Common myeloid progenitor, CD34-positive (primary cell): ENCODE data around the gene FRMD4A.

Experiments used
- CTCF ChIA-PET: fragments of 350-600 bp; sonication (Branson Sonifier 250); formaldehyde crosslinking; loops from one replicate; lab custom pipeline; 2021; ENCODE audit warnings: antibody characterized with exemption; lab: Charles Lee
- POLR2A ChIA-PET: fragments of 350-600 bp; sonication (Branson Sonifier 250); formaldehyde crosslinking; loops from one replicate; lab custom pipeline; 2021; ENCODE audit warnings: antibody characterized with exemption; lab: Charles Lee
- DNase-seq, 3 donors: peaks; one replicate each; pipeline versions ENCODE4 v3.0.0 to v3.0.0-alpha.2; 2013
- H3K27ac ChIP-seq, 2 experiments: 1 replicate in 1 of 2; 2 replicates in 1 of 2; pipeline ENCODE4 v1.7.0; 2013; ENCODE audit warnings: inconsistent platforms in 2 of 2, low read length in 2 of 2, mild to moderate bottlenecking in 2 of 2, low read depth in 1 of 2, moderate library complexity in 1 of 2; ENCODE audit not compliant: severe bottlenecking in 2 of 2, insufficient read depth in 1 of 2, poor library complexity in 1 of 2
- H3K27me3 ChIP-seq, 5 experiments: replicated peaks in 2 of 5; 1 replicate in 3 of 5; 2 replicates in 2 of 5; pipeline versions ENCODE4 v1.6.1 to v1.7.0; 2013; ENCODE audit warnings: low read length in 4 of 5, mild to moderate bottlenecking in 2 of 5, moderate library complexity in 2 of 5, inconsistent platforms in 1 of 5; ENCODE audit not compliant: insufficient read depth in 5 of 5, control insufficient read depth in 4 of 5
- H3K36me3 ChIP-seq, 4 experiments: 1 replicate in 2 of 4; 2 replicates in 2 of 4; pipeline versions ENCODE4 v1.6.1 to v1.7.0; 2013; ENCODE audit warnings: low read length in 3 of 4, control low read depth in 1 of 4, mild to moderate bottlenecking in 1 of 4; ENCODE audit not compliant: control insufficient read depth in 4 of 4, insufficient read depth in 4 of 4
- H3K4me1 ChIP-seq, 4 experiments: 1 replicate in 3 of 4; 2 replicates in 1 of 4; pipeline versions ENCODE4 v1.6.1 to v1.7.1; 2013; ENCODE audit warnings: low read length in 3 of 4, mild to moderate bottlenecking in 3 of 4, control low read depth in 1 of 4, inconsistent platforms in 1 of 4, moderate library complexity in 1 of 4; ENCODE audit not compliant: control insufficient read depth in 4 of 4, insufficient read depth in 4 of 4; ENCODE audit errors: control extremely low read depth in 1 of 4
- H3K4me3 ChIP-seq, 7 experiments: 1 replicate in 4 of 7; 2 replicates in 3 of 7; pipeline versions ENCODE4 v1.5.1 to v1.7.0; 2013; ENCODE audit warnings: mild to moderate bottlenecking in 7 of 7, low read length in 6 of 7, moderate library complexity in 6 of 7, inconsistent platforms in 2 of 7, low read depth in 2 of 7, control low read depth in 1 of 7; ENCODE audit not compliant: insufficient read depth in 4 of 7, control insufficient read depth in 1 of 7; ENCODE audit errors: extremely low read depth in 1 of 7
- H3K9me3 ChIP-seq, 5 experiments: 1 replicate in 4 of 5; 2 replicates in 1 of 5; pipeline versions ENCODE4 v1.6.1 to v1.7.1; 2013; ENCODE audit warnings: low read length in 4 of 5, mild to moderate bottlenecking in 2 of 5, inconsistent platforms in 1 of 5, low read depth in 1 of 5, moderate library complexity in 1 of 5; ENCODE audit not compliant: control insufficient read depth in 4 of 5, insufficient read depth in 2 of 5; ENCODE audit errors: control extremely low read depth in 1 of 5
- WGBS: methylation state at CpG from one replicate; pipeline ENCODE4 v1.1.5; 2013; ENCODE audit not compliant: insufficient coverage; 5-methylcytosine and 5-hydroxymethylcytosine counted together

The FRMD4A gene

DNA sequence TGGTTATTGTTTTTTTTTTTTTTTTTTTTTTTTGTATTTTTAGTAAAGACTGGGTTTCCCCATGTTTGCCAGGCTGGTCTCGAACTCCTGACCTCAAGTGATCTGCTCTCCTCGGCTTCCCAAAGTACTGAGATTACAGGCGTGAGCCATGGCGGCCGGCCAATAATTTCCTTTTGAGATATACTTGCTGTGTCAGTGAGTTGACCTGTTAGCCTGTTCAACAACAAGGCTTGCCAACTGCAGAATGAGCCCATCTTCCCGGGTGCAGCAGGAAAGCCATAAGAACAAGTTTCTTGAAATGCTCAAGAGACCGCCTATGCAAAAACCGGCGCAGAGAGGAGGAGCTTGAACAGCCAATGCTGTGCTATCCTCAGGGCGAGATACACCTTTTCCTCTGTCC, 631.5 kb downstream of the FRMD4A start:
- DNase-seq: no peak
- CTCF ChIA-PET: interaction anchor here (1.6 kb wide), 1 partner anchor 8 kb away, joined by 7 read pairs; no protein-coding TSS in a partner anchor
- Histone ChIP-seq H3K36me3 (no peaks in the 10 kb centered on the region), H3K4me3 (no peak overlapping the region), H3K27ac (no peak overlapping the region), H3K4me1 (peaks cover 2 to 41% (median 17%) of the 10 kb centered on the region in 4 experiments), H3K9me3 (no peaks in the 10 kb centered on the region), H3K27me3 (no peaks in the 10 kb centered on the region)
- WGBS: 94% methylated on average over 9 of the region's 10 CpGs
- POLR2A ChIA-PET: no interaction called here

DNA sequence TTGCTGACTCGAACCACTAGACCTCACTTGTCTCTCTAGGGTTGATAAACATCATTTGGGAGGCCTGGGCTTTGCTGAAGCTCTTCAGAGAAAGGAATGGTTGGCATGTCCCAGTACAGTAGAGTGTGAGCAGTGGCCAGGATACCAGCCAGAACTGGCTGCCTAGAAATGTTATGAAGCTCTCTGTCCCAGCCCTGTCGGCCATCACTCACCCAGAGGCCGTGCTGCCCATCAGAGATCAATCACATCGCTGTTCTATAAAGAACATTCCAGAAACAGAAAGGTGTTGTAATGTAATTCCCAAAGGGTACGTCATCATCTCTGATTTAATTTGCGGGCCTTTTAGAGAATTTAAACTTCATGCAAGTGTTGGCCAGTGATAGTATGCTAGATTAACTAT, 632.5 kb downstream of the FRMD4A start:
- ChIA-PET CTCF (interaction anchor here (1.6 kb wide), 1 partner anchor 9 kb away, joined by 7 read pairs; no protein-coding TSS in a partner anchor), POLR2A (no interaction called here)
- Histone ChIP-seq H3K27ac (no peak overlapping the region), H3K27me3 (no peaks in the 10 kb centered on the region), H3K36me3 (no peaks in the 10 kb centered on the region), H3K9me3 (no peaks in the 10 kb centered on the region), H3K4me3 (no peak overlapping the region), H3K4me1 (peaks cover 2 to 45% (median 18%) of the 10 kb centered on the region in 4 experiments)
- no peak for DNase-seq
- 95% methylated on average over 5 of the region's 6 CpGs for WGBS

DNA sequence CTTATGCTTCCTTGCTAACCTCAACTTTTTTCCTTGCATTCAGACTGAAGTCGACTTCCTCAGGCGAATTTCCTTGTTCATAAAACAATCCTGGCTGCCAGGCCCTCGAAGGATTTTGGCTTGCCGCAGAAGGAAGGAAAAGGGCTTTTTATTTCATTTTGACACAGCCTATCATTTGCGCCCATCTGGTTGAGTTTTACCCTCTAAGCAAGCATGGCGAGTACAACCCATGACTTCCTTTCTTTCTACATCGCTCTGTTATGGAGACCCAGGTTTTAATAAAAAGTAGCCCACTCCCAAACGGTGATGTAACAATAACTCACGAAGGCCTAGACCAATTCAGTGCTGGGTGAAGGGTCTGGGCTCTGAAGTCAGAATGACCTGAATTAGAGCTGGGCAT, 634.7 kb downstream of the FRMD4A start:
- WGBS: 6% methylated on average over 9 of the region's 9 CpGs
- no peaks in the 10 kb centered on the region for H3K36me3 ChIP-seq
- peak overlapping the region in 1 of 7 experiments; percentile 16 for H3K4me3 ChIP-seq
- peak in 2 of 3 donors; percentile 58 to 76 for DNase-seq
- peaks cover 2 to 36% (median 14%) of the 10 kb centered on the region in 4 experiments for H3K4me1 ChIP-seq
- H3K27me3 ChIP-seq: no peaks in the 10 kb centered on the region
- no peak overlapping the region for H3K27ac ChIP-seq
- POLR2A ChIA-PET: no interaction called here
- CTCF ChIA-PET: no interaction called here
- H3K9me3 ChIP-seq: no peaks in the 10 kb centered on the region

DNA sequence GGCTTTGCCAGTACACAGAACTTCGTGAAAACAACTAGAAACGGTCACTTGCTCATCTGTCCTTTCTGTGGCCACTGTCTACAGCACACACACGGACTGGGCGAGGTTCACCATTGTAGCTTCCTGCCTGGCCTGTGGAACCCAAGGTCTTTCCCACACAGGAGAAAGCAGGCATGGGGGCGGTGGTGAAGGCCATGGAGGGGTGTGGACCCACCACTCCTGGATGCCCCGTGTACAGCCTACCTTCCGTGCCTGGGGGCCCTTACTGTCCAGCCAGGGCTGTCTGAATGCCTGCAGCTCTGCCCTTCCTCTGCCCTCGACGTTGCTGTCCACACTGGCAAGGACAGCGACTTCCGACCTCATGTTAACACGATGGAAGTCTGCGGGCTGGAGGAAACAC, 635.1 kb downstream of the FRMD4A start:
- ChIA-PET CTCF (no interaction called here), POLR2A (no interaction called here)
- Histone ChIP-seq H3K4me3 (no peak overlapping the region), H3K27ac (no peak overlapping the region), H3K36me3 (no peaks in the 10 kb centered on the region), H3K9me3 (no peaks in the 10 kb centered on the region), H3K27me3 (no peaks in the 10 kb centered on the region), H3K4me1 (peaks cover 2 to 31% (median 12%) of the 10 kb centered on the region in 4 experiments)
- 76% methylated on average over 11 of the region's 13 CpGs for WGBS
- DNase-seq: no peak

DNA sequence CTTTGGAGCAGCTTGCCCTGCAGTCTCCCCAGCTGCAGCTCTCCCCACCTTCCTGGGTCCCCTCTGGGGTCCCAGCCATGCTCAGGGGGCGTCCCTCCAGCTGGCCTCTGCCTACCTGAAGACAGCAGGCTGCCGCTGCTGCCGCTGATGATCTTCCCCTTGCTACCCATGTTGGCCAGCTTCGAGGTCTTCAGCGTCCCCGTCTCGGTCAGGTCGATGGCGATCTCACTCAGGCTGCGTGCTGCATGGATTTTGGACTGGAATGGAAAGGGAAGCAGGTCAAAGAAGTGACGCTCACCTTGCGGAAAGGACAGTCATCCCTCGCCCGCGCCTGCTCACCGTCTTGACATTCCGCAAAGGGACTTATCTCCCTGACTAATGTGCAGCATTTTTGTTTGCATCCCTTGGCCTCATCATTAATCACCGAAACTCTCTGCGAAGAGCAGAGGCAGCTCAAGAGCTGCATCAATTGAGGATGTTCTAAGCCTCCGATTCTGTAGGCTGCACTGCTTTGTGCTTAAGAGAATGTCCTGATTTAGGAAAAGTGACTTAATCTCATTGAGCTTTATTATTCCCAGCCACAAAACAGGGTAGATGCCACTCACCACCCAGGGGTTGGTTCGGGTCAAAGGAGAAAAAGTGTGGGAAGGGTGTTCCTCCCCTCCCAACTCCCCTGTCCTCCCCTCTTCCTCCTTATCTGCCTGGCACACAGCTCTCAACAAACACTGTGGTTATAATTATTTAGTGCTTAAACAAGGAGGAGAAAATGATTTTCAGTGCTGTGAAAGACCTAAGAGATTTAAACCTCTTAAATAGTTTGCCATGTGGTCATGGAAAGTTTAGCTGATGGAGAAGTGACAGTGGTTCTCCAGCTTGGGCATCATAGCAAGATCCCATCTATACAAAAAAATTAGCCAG, 636.7 kb downstream of the FRMD4A start:
- H3K9me3 ChIP-seq: no peaks in the 10 kb centered on the region
- H3K36me3 ChIP-seq: no peaks in the 10 kb centered on the region
- ChIA-PET POLR2A (no interaction called here), CTCF (interaction anchor here (0.9 to 1.4 kb wide), 3 partner anchors 13 to 30 kb away, joined by 3 read pairs; no protein-coding TSS in a partner anchor)
- DNase-seq: peak in 2 of 3 donors; percentile 32 to 60
- no peak overlapping the region for H3K27ac ChIP-seq
- no peaks in the 10 kb centered on the region for H3K27me3 ChIP-seq
- H3K4me3 ChIP-seq: no peak overlapping the region
- H3K4me1 ChIP-seq: peaks cover 0 to 26% (median 8%) of the 10 kb centered on the region in 4 experiments
- WGBS: 79% methylated on average over 18 of the region's 21 CpGs

DNA sequence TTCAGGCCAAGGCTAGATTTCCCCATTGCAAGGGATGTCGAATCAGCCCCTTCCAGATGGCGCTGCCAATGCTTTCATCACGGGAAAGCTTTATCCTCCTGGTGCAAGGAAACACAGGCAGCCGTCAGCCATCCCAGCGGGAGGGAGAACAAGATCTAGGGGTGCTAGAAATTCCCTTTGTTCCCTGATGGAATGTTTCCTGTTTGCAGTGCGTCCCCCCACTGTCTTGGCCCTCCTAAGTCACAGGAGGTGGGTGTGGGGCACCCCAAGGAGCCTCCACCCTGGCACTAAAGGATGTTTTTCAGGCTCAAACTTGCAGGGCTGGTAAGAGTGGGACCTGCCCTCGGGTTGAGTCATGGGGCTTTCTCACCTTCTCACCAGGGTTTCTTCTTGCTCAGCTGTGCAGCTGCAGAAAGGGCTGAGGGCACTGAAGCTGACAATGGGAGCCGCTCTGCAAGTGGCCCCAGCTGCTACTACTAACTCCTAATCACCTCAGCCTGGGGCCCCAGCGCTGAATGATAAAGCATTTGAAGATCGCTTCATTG, 640.4 kb downstream of the FRMD4A start:
- DNase-seq: no peak
- Histone ChIP-seq H3K4me1 (peaks cover 0 to 13% (median 2%) of the 10 kb centered on the region in 4 experiments), H3K4me3 (no peak overlapping the region), H3K27ac (no peak overlapping the region), H3K36me3 (no peaks in the 10 kb centered on the region), H3K9me3 (no peaks in the 10 kb centered on the region), H3K27me3 (no peaks in the 10 kb centered on the region)
- ChIA-PET CTCF (interaction anchor here (1.3 to 1.7 kb wide), 2 partner anchors 8 to 22 kb away, joined by 3 read pairs; no protein-coding TSS in a partner anchor), POLR2A (no interaction called here)
- WGBS: over 99% methylated on average over 9 of the region's 10 CpGs

DNA sequence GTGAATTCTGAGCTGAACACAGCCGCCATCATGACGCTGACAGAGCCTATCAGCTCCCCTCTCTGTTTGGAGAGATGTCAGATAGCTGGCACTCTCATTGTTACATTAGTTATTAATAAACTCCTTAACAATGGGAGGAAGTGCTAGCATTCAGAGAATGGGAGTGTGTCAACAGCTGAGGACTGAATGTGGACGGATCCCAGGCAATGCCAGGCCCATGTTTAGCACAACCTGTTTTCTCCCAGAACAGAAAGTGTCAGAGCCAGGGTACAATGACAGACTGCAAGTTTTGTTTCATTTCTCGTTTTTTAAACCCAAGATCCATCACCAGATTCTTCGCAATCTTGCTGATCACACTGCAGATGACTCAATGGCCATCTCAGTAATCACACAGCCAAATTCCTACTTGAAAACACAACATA, 644.4 kb downstream of the FRMD4A start:
- H3K27ac ChIP-seq: no peak overlapping the region
- ChIA-PET POLR2A (no interaction called here), CTCF (no interaction called here)
- H3K4me3 ChIP-seq: no peak overlapping the region
- no peaks in the 10 kb centered on the region for H3K36me3 ChIP-seq
- WGBS: 100% methylated on average over 3 of the region's 5 CpGs
- H3K4me1 ChIP-seq: no peaks in the 10 kb centered on the region
- H3K27me3 ChIP-seq: no peaks in the 10 kb centered on the region
- DNase-seq: no peak
- H3K9me3 ChIP-seq: no peaks in the 10 kb centered on the region
